Breast epithelium (tissue), 3 donors: ENCODE measurements around the gene CASP5.

Experiments
- CTCF ChIP-seq, 3 donors: fragments of 450-650 bp; IDR thresholded peaks; one replicate each; pipeline ENCODE4 v1.5.1; 2016 to 2017; ENCODE audit warnings: antibody characterized with exemption in 3 of 3, mild to moderate bottlenecking in 3 of 3, moderate library complexity in 3 of 3
- POLR2AphosphoS5 ChIP-seq, 3 donors: sonication (generic); formaldehyde crosslinking; IDR thresholded peaks; one replicate each; pipeline ENCODE4 v1.6.1; 2017; ENCODE audit warnings: antibody characterized with exemption in 3 of 3

DNA sequence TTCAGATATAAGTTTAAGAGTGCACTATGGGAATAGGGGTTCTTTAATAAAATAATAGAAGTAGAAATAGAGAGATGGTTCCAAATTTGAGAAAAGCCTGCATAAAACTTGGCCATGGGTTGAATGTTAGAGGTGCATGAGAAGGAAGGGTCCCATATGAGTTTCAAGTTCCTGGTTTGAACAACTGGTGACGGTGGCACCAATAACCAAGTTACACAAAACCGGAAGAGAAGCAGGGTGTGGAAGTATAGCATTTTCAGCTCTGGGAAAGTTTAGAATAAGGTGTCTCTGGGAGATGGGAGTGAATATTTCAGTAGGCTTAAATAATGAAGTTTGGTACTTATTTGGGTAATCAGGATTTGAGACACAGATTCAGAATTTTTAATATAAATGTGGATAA, 9.5 kb upstream of the CASP5 start:
- TF ChIP-seq CTCF (IDR thresholded peaks at IDR 0.05) = no peak
- no peak for TF ChIP-seq POLR2AphosphoS5 (IDR thresholded peaks at IDR 0.05)
